ENCODE measurements around the gene CHAC2.

The CHAC2 gene

GRCh38 chr2:53787614-53788289, 20.1 kb downstream of the CHAC2 start:
- Histone ChIP-seq H3K36me3 (ENCODE audit: control insufficient read depth in 2 of 2, insufficient read depth in 2 of 2, low read length in 2 of 2) (no peaks in the 10 kb centered on the region), H3K27me3 (ENCODE audit: control insufficient read depth in 2 of 2, insufficient read depth in 2 of 2, low read length in 2 of 2) (no peaks in the 10 kb centered on the region), H3K4me3 (ENCODE audit: low read length in 2 of 2) (peak overlapping the region; percentile 89 to 100), H3K9me3 (ENCODE audit: control insufficient read depth in 2 of 2, low read length in 2 of 2) (no peaks in the 10 kb centered on the region), H3K9ac (ENCODE audit: low read depth in 1 of 2, low read length in 2 of 2) (peak overlapping the region; percentile 83 to 88), H3K4me1 (ENCODE audit: control insufficient read depth in 2 of 2, insufficient read depth in 2 of 2, low read length in 2 of 2) (peaks cover 16 to 19% of the 10 kb centered on the region in 2 donors), H3K27ac (ENCODE audit: low read depth in 2 of 2, low read length in 2 of 2) (peak overlapping the region; percentile 77 to 84)

- Histone ChIP-seq H3K27me3 (ENCODE audit: control insufficient read depth in 2 of 2, insufficient read depth in 2 of 2, low read length in 2 of 2) (no peaks in the 10 kb centered on the region), H3K9ac (ENCODE audit: low read depth in 1 of 2, low read length in 2 of 2) (no peak overlapping the region), H3K27ac (ENCODE audit: low read depth in 2 of 2, low read length in 2 of 2) (no peak overlapping the region), H3K9me3 (ENCODE audit: control insufficient read depth in 2 of 2, low read length in 2 of 2) (no peaks in the 10 kb centered on the region), H3K36me3 (ENCODE audit: control insufficient read depth in 2 of 2, insufficient read depth in 2 of 2, low read length in 2 of 2) (peaks cover 10 to 17% of the 10 kb centered on the region in 2 donors), H3K4me1 (ENCODE audit: control insufficient read depth in 2 of 2, insufficient read depth in 2 of 2, low read length in 2 of 2) (peaks cover 6 to 8% of the 10 kb centered on the region in 2 donors), H3K4me3 (ENCODE audit: low read length in 2 of 2) (no peak overlapping the region)
Observed at GRCh38 chr2:53793261-53793660, 25.7 kb downstream of the CHAC2 start.

- Histone ChIP-seq H3K27ac (ENCODE audit: low read depth in 2 of 2, low read length in 2 of 2) (no peak overlapping the region), H3K9me3 (ENCODE audit: control insufficient read depth in 2 of 2, low read length in 2 of 2) (no peaks in the 10 kb centered on the region), H3K36me3 (ENCODE audit: control insufficient read depth in 2 of 2, insufficient read depth in 2 of 2, low read length in 2 of 2) (peaks cover 12 to 22% of the 10 kb centered on the region in 2 donors), H3K4me1 (ENCODE audit: control insufficient read depth in 2 of 2, insufficient read depth in 2 of 2, low read length in 2 of 2) (peaks cover 6% of the 10 kb centered on the region in 2 donors), H3K27me3 (ENCODE audit: control insufficient read depth in 2 of 2, insufficient read depth in 2 of 2, low read length in 2 of 2) (no peaks in the 10 kb centered on the region), H3K4me3 (ENCODE audit: low read length in 2 of 2) (no peak overlapping the region), H3K9ac (ENCODE audit: low read depth in 1 of 2, low read length in 2 of 2) (no peak overlapping the region)
Observed at GRCh38 chr2:53793821-53794220, 26.2 kb downstream of the CHAC2 start.

DNA sequence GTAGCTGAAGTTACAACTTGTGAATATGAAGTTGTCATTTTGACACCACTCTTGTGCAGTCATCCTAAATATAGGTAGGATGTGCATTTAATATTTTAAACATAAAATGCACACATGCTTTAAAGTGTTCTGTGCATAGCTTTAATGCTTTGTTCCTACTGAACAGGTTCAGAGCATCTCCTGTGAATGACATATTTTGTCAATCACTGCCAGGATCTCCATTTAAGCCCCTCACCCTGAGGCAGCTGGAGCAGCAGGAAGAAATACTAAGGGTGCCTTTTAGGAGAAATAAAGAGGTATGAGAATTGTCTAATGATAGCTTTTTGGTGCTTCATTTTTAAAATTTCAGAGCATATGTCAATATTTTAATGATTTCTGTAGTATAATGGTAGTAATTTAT, 33.9 kb downstream of the CHAC2 start:
- no peak overlapping the region for H3K4me3 ChIP-seq (ENCODE audit: low read length in 2 of 2)
- H3K4me1 ChIP-seq (ENCODE audit: control insufficient read depth in 2 of 2, insufficient read depth in 2 of 2, low read length in 2 of 2), result no peaks in the 10 kb centered on the region
- H3K27me3 ChIP-seq (ENCODE audit: control insufficient read depth in 2 of 2, insufficient read depth in 2 of 2, low read length in 2 of 2), result no peaks in the 10 kb centered on the region
- H3K9me3 ChIP-seq (ENCODE audit: control insufficient read depth in 2 of 2, low read length in 2 of 2), result no peaks in the 10 kb centered on the region
- H3K27ac ChIP-seq (ENCODE audit: low read depth in 2 of 2, low read length in 2 of 2), result no peak overlapping the region
- no peak overlapping the region for H3K9ac ChIP-seq (ENCODE audit: low read depth in 1 of 2, low read length in 2 of 2)
- H3K36me3 ChIP-seq (ENCODE audit: control insufficient read depth in 2 of 2, insufficient read depth in 2 of 2, low read length in 2 of 2), result peaks cover 40 to 46% of the 10 kb centered on the region in 2 donors

DNA sequence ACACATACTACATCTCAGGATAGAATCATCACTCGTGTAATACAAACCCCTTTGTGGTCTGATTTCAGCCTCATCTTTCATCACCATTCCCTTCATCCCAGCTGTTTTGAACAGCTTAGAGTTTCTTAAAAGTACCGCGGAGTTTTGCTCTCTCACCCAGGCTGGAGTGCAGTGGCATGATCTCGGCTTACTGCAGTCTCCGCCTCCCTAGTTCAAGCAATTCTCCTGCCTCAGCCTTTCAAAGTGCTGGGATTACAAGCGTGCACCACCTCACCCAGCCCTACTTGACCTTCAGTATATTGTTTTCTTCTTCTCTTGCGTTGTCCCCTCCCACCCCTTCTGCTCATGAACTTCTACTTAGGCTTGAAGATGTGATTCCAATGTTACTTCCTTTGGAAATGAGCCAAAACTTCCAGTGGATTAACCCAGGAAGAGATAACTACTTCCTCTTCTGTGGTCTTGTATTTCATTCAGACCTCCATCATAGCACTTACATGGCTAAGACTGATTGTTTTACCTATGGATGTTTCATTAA, 35.1 kb downstream of the CHAC2 start:
- Histone ChIP-seq H3K4me3 (ENCODE audit: low read length in 2 of 2) (no peak overlapping the region), H3K36me3 (ENCODE audit: control insufficient read depth in 2 of 2, insufficient read depth in 2 of 2, low read length in 2 of 2) (peaks cover 49 to 51% of the 10 kb centered on the region in 2 donors), H3K9me3 (ENCODE audit: control insufficient read depth in 2 of 2, low read length in 2 of 2) (no peaks in the 10 kb centered on the region), H3K27me3 (ENCODE audit: control insufficient read depth in 2 of 2, insufficient read depth in 2 of 2, low read length in 2 of 2) (no peaks in the 10 kb centered on the region), H3K27ac (ENCODE audit: low read depth in 2 of 2, low read length in 2 of 2) (no peak overlapping the region), H3K4me1 (ENCODE audit: control insufficient read depth in 2 of 2, insufficient read depth in 2 of 2, low read length in 2 of 2) (no peaks in the 10 kb centered on the region), H3K9ac (ENCODE audit: low read depth in 1 of 2, low read length in 2 of 2) (no peak overlapping the region)

GRCh38 chr2:53811601-53812000, 44.0 kb downstream of the CHAC2 start:
- no peak overlapping the region for H3K27ac ChIP-seq (ENCODE audit: low read depth in 2 of 2, low read length in 2 of 2)
- H3K9me3 ChIP-seq (ENCODE audit: control insufficient read depth in 2 of 2, low read length in 2 of 2), result no peaks in the 10 kb centered on the region
- H3K9ac ChIP-seq (ENCODE audit: low read depth in 1 of 2, low read length in 2 of 2), result no peak overlapping the region
- H3K4me3 ChIP-seq (ENCODE audit: low read length in 2 of 2), result no peak overlapping the region
- H3K27me3 ChIP-seq (ENCODE audit: control insufficient read depth in 2 of 2, insufficient read depth in 2 of 2, low read length in 2 of 2), result no peaks in the 10 kb centered on the region
- no peaks in the 10 kb centered on the region for H3K4me1 ChIP-seq (ENCODE audit: control insufficient read depth in 2 of 2, insufficient read depth in 2 of 2, low read length in 2 of 2)
- H3K36me3 ChIP-seq (ENCODE audit: control insufficient read depth in 2 of 2, insufficient read depth in 2 of 2, low read length in 2 of 2), result peaks cover 58 to 71% of the 10 kb centered on the region in 2 donors

- no peaks in the 10 kb centered on the region for H3K9me3 ChIP-seq (ENCODE audit: control insufficient read depth in 2 of 2, low read length in 2 of 2)
- no peaks in the 10 kb centered on the region for H3K27me3 ChIP-seq (ENCODE audit: control insufficient read depth in 2 of 2, insufficient read depth in 2 of 2, low read length in 2 of 2)
- peaks cover 55 to 59% of the 10 kb centered on the region in 2 donors for H3K36me3 ChIP-seq (ENCODE audit: control insufficient read depth in 2 of 2, insufficient read depth in 2 of 2, low read length in 2 of 2)
- no peak overlapping the region for H3K27ac ChIP-seq (ENCODE audit: low read depth in 2 of 2, low read length in 2 of 2)
- no peak overlapping the region for H3K9ac ChIP-seq (ENCODE audit: low read depth in 1 of 2, low read length in 2 of 2)
- no peaks in the 10 kb centered on the region for H3K4me1 ChIP-seq (ENCODE audit: control insufficient read depth in 2 of 2, insufficient read depth in 2 of 2, low read length in 2 of 2)
- no peak overlapping the region for H3K4me3 ChIP-seq (ENCODE audit: low read length in 2 of 2)
Observed at GRCh38 chr2:53813151-53813550, 45.5 kb downstream of the CHAC2 start.

DNA sequence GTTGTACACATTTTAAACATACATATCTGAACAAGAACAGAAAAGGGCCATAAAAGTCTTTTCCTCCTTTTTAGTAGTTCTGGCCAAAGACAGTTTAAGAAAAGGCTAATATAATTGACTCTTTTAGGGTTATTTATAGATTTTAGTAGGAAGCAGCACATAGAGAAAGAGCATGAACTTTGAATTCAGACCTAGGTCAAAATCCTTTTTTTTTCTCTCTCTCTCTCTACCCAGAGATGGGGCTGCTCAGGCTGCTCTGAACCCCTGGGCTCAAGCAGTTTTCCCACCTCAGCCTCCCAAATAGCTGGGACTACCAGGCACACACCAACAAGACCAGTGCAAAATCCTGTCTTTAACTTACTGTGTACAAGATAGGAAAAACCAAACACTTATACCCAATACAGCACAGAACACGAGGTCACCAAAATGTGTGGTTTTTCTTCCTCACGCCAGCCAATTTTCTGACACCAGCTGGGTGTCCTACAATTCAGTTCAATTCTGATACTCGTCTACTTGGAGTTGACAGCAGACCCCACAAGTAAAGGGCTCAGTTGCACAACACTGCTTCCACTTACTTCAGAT, 51.3 kb downstream of the CHAC2 start:
- Histone ChIP-seq H3K9ac (ENCODE audit: low read depth in 1 of 2, low read length in 2 of 2) (no peak overlapping the region), H3K4me3 (ENCODE audit: low read length in 2 of 2) (peak overlapping the region in 1 of 2 donors; percentile 61), H3K27ac (ENCODE audit: low read depth in 2 of 2, low read length in 2 of 2) (no peak overlapping the region), H3K4me1 (ENCODE audit: control insufficient read depth in 2 of 2, insufficient read depth in 2 of 2, low read length in 2 of 2) (peaks cover 5 to 11% of the 10 kb centered on the region in 2 donors), H3K27me3 (ENCODE audit: control insufficient read depth in 2 of 2, insufficient read depth in 2 of 2, low read length in 2 of 2) (no peaks in the 10 kb centered on the region), H3K9me3 (ENCODE audit: control insufficient read depth in 2 of 2, low read length in 2 of 2) (no peaks in the 10 kb centered on the region), H3K36me3 (ENCODE audit: control insufficient read depth in 2 of 2, insufficient read depth in 2 of 2, low read length in 2 of 2) (peaks cover 24 to 27% of the 10 kb centered on the region in 2 donors)

GRCh38 chr2:53819634-53820033, 52.0 kb downstream of the CHAC2 start:
- no peaks in the 10 kb centered on the region for H3K27me3 ChIP-seq (ENCODE audit: control insufficient read depth in 2 of 2, insufficient read depth in 2 of 2, low read length in 2 of 2)
- no peaks in the 10 kb centered on the region for H3K9me3 ChIP-seq (ENCODE audit: control insufficient read depth in 2 of 2, low read length in 2 of 2)
- H3K9ac ChIP-seq (ENCODE audit: low read depth in 1 of 2, low read length in 2 of 2), result no peak overlapping the region
- peaks cover 22 to 25% of the 10 kb centered on the region in 2 donors for H3K36me3 ChIP-seq (ENCODE audit: control insufficient read depth in 2 of 2, insufficient read depth in 2 of 2, low read length in 2 of 2)
- peak overlapping the region in 1 of 2 donors; percentile 61 for H3K4me3 ChIP-seq (ENCODE audit: low read length in 2 of 2)
- peaks cover 5 to 11% of the 10 kb centered on the region in 2 donors for H3K4me1 ChIP-seq (ENCODE audit: control insufficient read depth in 2 of 2, insufficient read depth in 2 of 2, low read length in 2 of 2)
- H3K27ac ChIP-seq (ENCODE audit: low read depth in 2 of 2, low read length in 2 of 2), result peak overlapping the region in 1 of 2 donors; percentile 52

DNA sequence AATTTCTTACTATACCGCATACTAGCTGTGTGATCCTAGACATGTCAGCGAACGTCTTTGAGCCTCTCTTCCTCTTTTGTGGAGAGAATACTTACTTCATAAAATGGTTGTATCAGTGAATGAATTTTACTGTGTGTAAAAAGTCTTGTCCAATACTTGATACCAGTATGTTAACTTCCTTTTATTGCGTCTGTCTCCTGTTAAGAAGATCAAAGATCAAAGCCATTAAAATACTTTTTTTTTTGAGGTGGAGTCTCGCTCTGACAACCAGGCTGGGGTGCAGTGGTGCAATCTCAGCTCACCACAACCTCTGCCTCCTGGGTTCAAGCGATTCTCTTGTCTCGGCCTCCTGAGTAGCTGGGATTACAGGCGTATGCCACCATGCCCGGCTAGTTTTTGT, 52.4 kb downstream of the CHAC2 start:
- Histone ChIP-seq H3K27me3 (ENCODE audit: control insufficient read depth in 2 of 2, insufficient read depth in 2 of 2, low read length in 2 of 2) (no peaks in the 10 kb centered on the region), H3K36me3 (ENCODE audit: control insufficient read depth in 2 of 2, insufficient read depth in 2 of 2, low read length in 2 of 2) (peaks cover 22 to 24% of the 10 kb centered on the region in 2 donors), H3K4me3 (ENCODE audit: low read length in 2 of 2) (peak overlapping the region in 1 of 2 donors; percentile 61), H3K4me1 (ENCODE audit: control insufficient read depth in 2 of 2, insufficient read depth in 2 of 2, low read length in 2 of 2) (peaks cover 5 to 11% of the 10 kb centered on the region in 2 donors), H3K9me3 (ENCODE audit: control insufficient read depth in 2 of 2, low read length in 2 of 2) (no peaks in the 10 kb centered on the region), H3K27ac (ENCODE audit: low read depth in 2 of 2, low read length in 2 of 2) (peak overlapping the region in 1 of 2 donors; percentile 52), H3K9ac (ENCODE audit: low read depth in 1 of 2, low read length in 2 of 2) (no peak overlapping the region)

All from mucosa of rectum (tissue), 2 donors.